Transverse colon (tissue), 4 donors: Measurements from ENCODE around the gene YJEFN3. TPM values are rescaled to one million over a fixed set of nuclear protein-coding genes. Genes with fewer than 3 reads are reported as not detected.
A peak's percentile ranks its signal among the peaks of the same experiment; 100 is the strongest.

Experiments used
- DNase-seq: peaks from one replicate; pipeline ENCODE4 v3.0.0-alpha.2; 2019
- H3K27ac ChIP-seq, 4 donors: fragments of 200-600 bp; sonication (generic); 2 replicates each; pipeline ENCODE4 v1.5.1; 2016 to 2018; ENCODE audit warnings: inconsistent platforms in 4 of 4
- H3K27me3 ChIP-seq: fragments of 200-600 bp; sonication (generic); 2 replicates; pipeline ENCODE4 v1.5.1; 2017; ENCODE audit warnings: inconsistent platforms
- H3K36me3 ChIP-seq, 4 donors: fragments of 200-600 bp; sonication (generic); 2 replicates each; pipeline ENCODE4 v1.5.1; 2017 to 2019; ENCODE audit warnings: inconsistent platforms in 4 of 4
- H3K4me1 ChIP-seq, 4 donors: fragments of 200-600 bp; sonication (generic); 2 replicates each; pipeline ENCODE4 v1.5.1; 2017 to 2020; ENCODE audit warnings: inconsistent platforms in 4 of 4
- H3K4me3 ChIP-seq, 4 donors: fragments of 200-600 bp; sonication (generic); 1 replicate in 1 of 4; 2 replicates in 3 of 4; pipeline versions ENCODE4 v1.5.1 to v1.6.1; 2017 to 2019; ENCODE audit warnings: inconsistent platforms in 4 of 4
- H3K9me3 ChIP-seq, 2 donors: fragments of 200-600 bp; sonication (generic); 2 replicates each; pipeline ENCODE4 v1.5.1; 2017 to 2019; ENCODE audit warnings: inconsistent platforms in 2 of 2
- EP300 ChIP-seq: sonication (generic); formaldehyde crosslinking; IDR thresholded peaks from one replicate; pipeline ENCODE4 v1.6.1; 2017; ENCODE audit warnings: antibody characterized with exemption, low read depth
- POLR2A ChIP-seq: fragments of 450-650 bp; IDR thresholded peaks from one replicate; pipeline ENCODE4 v1.6.1; 2016; ENCODE audit warnings: antibody characterized with exemption, mild to moderate bottlenecking, moderate library complexity
- POLR2AphosphoS5 ChIP-seq, 3 donors: sonication (generic); formaldehyde crosslinking; IDR thresholded peaks; one replicate each; pipeline ENCODE4 v1.6.1; 2016; ENCODE audit warnings: antibody characterized with exemption in 3 of 3
- WGBS, 2 donors: methylation state at CpG; one replicate each; pipeline ENCODE4 v1.1.5; 2018; ENCODE audit warnings: low coverage in 1 of 2; 5-methylcytosine and 5-hydroxymethylcytosine counted together
- in situ Hi-C, 4 donors: fragments of 200-750 bp; cut with MboI; loops; one replicate each; pipeline versions ENCODE4 v1.15.0 to v1.15.1; 2017; ENCODE audit warnings: low sequenced_read_pairs in 3 of 4, low pct_ligation_motif_present in 1 of 4, low pct_unique_long_range_greater_than_20kb in 1 of 4
- intact Hi-C: fragments of 100-400 bp; cut with DNase I; formaldehyde crosslinking; loops from one replicate; pipeline ENCODE4 v1.15.1; 2023; ENCODE audit warnings: low total_unique reads
- total RNA-seq, 4 donors: library from RNA; depleted of rRNA; stranded (reverse); fragments of >200 nt; gene quantifications; one replicate each; pipeline ENCODE4 v1.1.0, GENCODE V29; 2016
- TF ChIP-seq, protein P1 (sequence below), 5 experiments: fragments of 200-600 bp in 3 of 5; fragments of 450-650 bp in 2 of 5; sonication (generic) in 3 of 5; IDR thresholded peaks; 1 replicate in 2 of 5; 2 replicates in 3 of 5; pipeline ENCODE4 v1.5.1; 2016 to 2017; ENCODE audit warnings: antibody characterized with exemption in 5 of 5, inconsistent platforms in 3 of 5, mild to moderate bottlenecking in 2 of 5, moderate library complexity in 1 of 5

Gene YJEFN3
- total RNA-seq, 4 donors from 2014 or later: 3.5 to 6.0 (median 4.0) TPM

DNA sequence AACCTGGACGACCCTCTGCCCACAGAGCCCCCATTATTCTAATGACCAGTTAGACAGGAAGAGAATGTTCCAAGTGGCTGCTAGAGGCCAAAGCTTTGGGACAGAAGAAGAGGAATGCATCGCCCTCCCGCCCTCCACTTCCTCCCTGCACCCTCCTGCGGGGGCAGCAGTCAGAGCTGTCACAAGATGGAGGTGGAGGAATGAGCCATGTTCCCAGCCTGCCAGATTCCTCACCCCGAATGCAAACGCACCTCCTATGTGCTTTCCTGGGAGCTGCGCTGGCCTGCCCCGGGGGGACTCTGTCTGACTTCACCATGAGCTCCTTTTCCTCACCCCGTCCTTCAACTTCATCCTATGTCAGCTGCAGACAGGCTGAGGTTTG, 1.7 kb downstream of the YJEFN3 start:
- in situ Hi-C loops: loop anchor here (5.0 to 25.0 kb wide), 5 partner anchors 107 to 757 kb away; partner anchors contain the start of genes GMIP (in 4 of the 4) and LPAR2 (in 1 of the 4)
- no peak overlapping the region for H3K27ac ChIP-seq
- no peaks in the 10 kb centered on the region for H3K9me3 ChIP-seq
- no peak for DNase-seq
- no peaks in the 10 kb centered on the region for H3K27me3 ChIP-seq
- TF ChIP-seq POLR2AphosphoS5 (IDR thresholded peaks at IDR 0.05) (no peak), EP300 (no peak), POLR2A (no peak)
- WGBS, 2 donors: 67 to 69% methylated on average over 5 to 9 of the region's 9 CpGs
- peaks cover 0 to 8% (median 0%) of the 10 kb centered on the region in 4 donors for H3K36me3 ChIP-seq
- intact Hi-C loops: loop anchor here (10.0 kb wide), 1 partner anchor 424 kb away; no protein-coding TSS in a partner anchor
- H3K4me3 ChIP-seq: no peak overlapping the region
- H3K4me1 ChIP-seq: peaks cover 0 to 8% (median 7%) of the 10 kb centered on the region in 4 donors

DNA sequence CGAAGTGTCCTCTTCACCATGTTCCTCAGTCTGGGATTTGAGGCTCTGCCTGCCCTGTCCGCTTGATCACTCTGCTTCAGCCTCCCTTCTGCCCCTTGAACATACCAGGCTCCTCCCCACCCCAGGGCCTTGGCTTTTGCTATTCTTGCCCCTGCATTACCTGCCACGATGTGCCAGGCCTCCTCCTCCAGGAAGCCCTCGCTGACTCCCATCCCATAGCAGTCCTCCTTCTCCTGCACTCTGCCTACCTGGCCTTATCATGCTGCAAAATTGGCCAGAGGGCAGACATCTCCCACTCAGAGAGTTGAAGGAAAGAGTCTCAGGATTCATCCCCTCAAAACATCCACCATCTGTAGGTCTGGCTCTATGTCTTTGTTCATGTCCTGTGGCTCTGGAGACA, 2.2 kb downstream of the YJEFN3 start:
- DNase-seq: no peak
- Histone ChIP-seq H3K4me3 (no peak overlapping the region), H3K4me1 (peaks cover 0 to 8% (median 7%) of the 10 kb centered on the region in 4 donors), H3K36me3 (peaks cover 0 to 8% (median 0%) of the 10 kb centered on the region in 4 donors), H3K9me3 (no peaks in the 10 kb centered on the region), H3K27me3 (no peaks in the 10 kb centered on the region), H3K27ac (no peak overlapping the region)
- 88 to 100% methylated on average over 2 to 4 of the region's 4 CpGs for WGBS, 2 donors
- in situ Hi-C loops (loop anchor here (5.0 to 25.0 kb wide), 5 partner anchors 106 to 756 kb away; partner anchors contain the start of genes GMIP (in 4 of the 4) and LPAR2 (in 1 of the 4)), intact Hi-C loops (loop anchor here (10.0 kb wide), 1 partner anchor 424 kb away; no protein-coding TSS in a partner anchor)
- TF ChIP-seq, protein P1, sequence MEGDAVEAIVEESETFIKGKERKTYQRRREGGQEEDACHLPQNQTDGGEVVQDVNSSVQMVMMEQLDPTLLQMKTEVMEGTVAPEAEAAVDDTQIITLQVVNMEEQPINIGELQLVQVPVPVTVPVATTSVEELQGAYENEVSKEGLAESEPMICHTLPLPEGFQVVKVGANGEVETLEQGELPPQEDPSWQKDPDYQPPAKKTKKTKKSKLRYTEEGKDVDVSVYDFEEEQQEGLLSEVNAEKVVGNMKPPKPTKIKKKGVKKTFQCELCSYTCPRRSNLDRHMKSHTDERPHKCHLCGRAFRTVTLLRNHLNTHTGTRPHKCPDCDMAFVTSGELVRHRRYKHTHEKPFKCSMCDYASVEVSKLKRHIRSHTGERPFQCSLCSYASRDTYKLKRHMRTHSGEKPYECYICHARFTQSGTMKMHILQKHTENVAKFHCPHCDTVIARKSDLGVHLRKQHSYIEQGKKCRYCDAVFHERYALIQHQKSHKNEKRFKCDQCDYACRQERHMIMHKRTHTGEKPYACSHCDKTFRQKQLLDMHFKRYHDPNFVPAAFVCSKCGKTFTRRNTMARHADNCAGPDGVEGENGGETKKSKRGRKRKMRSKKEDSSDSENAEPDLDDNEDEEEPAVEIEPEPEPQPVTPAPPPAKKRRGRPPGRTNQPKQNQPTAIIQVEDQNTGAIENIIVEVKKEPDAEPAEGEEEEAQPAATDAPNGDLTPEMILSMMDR (IDR thresholded peaks at IDR 0.05): no peak
- no peak for TF ChIP-seq POLR2AphosphoS5 (IDR thresholded peaks at IDR 0.05)
- no peak for TF ChIP-seq EP300
- no peak for TF ChIP-seq POLR2A

DNA sequence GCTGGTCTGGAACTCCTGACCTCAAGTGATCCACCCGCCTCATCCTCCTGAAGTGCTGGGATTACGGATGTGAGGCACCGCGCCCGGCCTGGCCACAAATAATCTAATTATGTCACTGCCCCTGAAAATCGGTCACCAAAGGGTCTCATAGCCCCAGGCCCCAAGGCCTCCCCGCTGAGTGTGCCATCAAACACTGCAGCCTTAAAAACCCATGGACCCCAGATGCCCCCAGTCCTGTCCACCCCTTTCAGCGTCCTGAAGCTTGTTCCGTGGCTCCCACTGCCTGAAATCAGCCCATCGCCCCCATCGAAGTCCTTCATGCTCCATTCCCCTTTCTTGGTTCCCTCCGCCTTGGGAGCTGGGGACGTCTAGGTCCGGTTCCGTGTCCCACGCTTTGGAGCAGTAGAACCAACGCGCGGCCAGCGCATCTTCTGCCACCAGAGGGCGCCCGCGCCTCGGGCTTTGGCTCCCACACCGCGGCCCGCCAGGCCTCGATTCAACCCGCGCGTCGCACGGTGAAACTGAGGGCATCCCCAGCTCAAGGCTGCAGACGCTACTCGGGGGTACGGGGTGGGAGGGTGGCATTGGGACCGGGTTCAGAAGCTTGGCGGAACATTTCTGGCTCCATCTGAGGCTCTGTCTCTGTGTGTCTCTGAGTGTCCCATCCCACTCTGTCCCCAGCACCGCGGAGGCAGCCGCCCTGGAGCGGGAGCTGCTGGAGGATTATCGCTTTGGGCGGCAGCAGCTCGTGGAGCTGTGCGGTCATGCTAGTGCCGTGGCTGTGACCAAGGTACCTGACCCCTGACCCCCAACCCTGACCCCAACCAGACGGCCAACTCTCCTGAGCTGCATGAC, 3.5 kb downstream of the YJEFN3 start:
- Histone ChIP-seq H3K4me1 (peaks cover 0 to 10% (median 7%) of the 10 kb centered on the region in 4 donors), H3K36me3 (peaks cover 0 to 8% (median 0%) of the 10 kb centered on the region in 4 donors), H3K4me3 (no peak overlapping the region), H3K9me3 (no peaks in the 10 kb centered on the region), H3K27me3 (peaks cover 7% of the 10 kb centered on the region), H3K27ac (no peak overlapping the region)
- in situ Hi-C loops (loop anchor here (5.0 to 25.0 kb wide), 5 partner anchors 105 to 755 kb away; partner anchors contain the start of genes GMIP (in 4 of the 4) and LPAR2 (in 1 of the 4)), intact Hi-C loops (loop anchor here (2.0 to 10.0 kb wide), 2 partner anchors 115 to 423 kb away; no protein-coding TSS in a partner anchor)
- TF ChIP-seq, protein P1 (IDR thresholded peaks at IDR 0.05): peak; percentile 95 to 98 (median 98)
- TF ChIP-seq EP300: no peak
- peak in 1 of 3 donors; percentile 30 for TF ChIP-seq POLR2AphosphoS5 (IDR thresholded peaks at IDR 0.05)
- peak; percentile 86 for DNase-seq
- 21 to 34% methylated on average over 6 to 48 of the region's 48 CpGs for WGBS, 2 donors

DNA sequence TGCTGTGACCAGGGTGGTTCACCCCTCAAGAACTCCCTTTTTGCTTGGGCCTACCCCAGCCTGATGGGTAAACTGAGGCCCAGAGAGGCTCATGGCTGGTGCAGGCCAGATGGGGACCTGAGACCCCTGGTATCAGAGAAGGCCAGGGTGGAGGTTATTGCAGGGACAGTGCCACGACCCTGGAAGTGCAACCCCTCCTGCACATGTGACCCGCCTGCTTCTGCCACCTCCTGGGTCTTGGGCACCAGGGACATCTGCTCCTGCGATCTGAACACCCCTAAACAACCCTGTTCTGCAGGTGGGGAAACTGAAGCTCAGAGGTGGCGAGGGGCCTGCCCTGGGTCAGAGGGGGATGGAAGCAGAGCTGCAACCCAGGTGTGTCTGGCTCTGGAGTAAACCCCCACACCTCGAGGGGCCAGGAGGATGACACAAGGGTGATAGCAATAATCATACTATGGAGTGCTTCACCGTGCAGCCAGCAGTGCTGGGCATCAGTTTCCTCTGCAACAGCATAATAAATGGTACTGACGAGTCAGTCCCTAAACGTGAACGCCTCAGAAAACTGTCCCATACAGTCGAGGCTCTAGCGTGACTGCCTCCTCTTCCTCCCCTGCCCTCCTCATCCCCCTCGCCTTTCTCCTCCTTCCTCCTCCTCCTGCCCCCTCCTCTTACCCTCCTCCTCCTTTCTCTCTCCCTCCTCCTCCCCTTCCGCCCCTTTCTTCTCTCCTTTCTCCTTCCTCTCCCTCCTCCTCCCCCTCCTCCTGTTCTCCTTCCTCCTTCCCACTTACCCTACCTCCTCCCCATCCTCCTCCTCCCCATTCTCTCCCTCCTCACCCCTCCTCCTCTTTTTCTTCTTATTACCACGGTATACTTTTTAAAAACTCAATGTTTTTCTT, 4.3 kb downstream of the YJEFN3 start:
- no peak for TF ChIP-seq POLR2A
- TF ChIP-seq, protein P1 (IDR thresholded peaks at IDR 0.05): no peak
- intact Hi-C loops (loop anchor here (2.0 to 10.0 kb wide), 2 partner anchors 114 to 422 kb away; no protein-coding TSS in a partner anchor), in situ Hi-C loops (loop anchor here (5.0 to 25.0 kb wide), 5 partner anchors 104 to 754 kb away; partner anchors contain the start of genes GMIP (in 4 of the 4) and LPAR2 (in 1 of the 4))
- no peaks in the 10 kb centered on the region for H3K36me3 ChIP-seq
- 66 to 78% methylated on average over 6 to 13 of the region's 14 CpGs for WGBS, 2 donors
- no peak overlapping the region for H3K27ac ChIP-seq
- DNase-seq: no peak
- H3K9me3 ChIP-seq: no peaks in the 10 kb centered on the region
- H3K4me3 ChIP-seq: no peak overlapping the region
- H3K27me3 ChIP-seq: peaks cover 15% of the 10 kb centered on the region
- peaks cover 2 to 18% (median 10%) of the 10 kb centered on the region in 4 donors for H3K4me1 ChIP-seq
